GM06990 (cell line): ENCODE measurements around the gene COPS3.

Experiments used
- DNase-seq: peaks from one replicate; pipeline ENCODE4 v3.0.0-alpha.2; 2011; ENCODE audit not compliant: insufficient read length; ENCODE audit errors: extremely low read depth
- H3K27me3 ChIP-seq: replicated peaks from 2 replicates; pipeline ENCODE4 v1.6.0; 2011; ENCODE audit warnings: low read length; ENCODE audit not compliant: control insufficient read depth, insufficient read depth
- H3K36me3 ChIP-seq: 2 replicates; pipeline ENCODE4 v1.5.1; 2011; ENCODE audit warnings: low read length; ENCODE audit not compliant: control insufficient read depth, insufficient read depth
- H3K4me3 ChIP-seq: replicated peaks from 2 replicates; pipeline ENCODE4 v1.5.1; 2011; ENCODE audit warnings: low read depth, mild to moderate bottlenecking, control low read depth, low read length
- CTCF ChIP-seq: IDR thresholded peaks from 2 replicates; pipeline ENCODE4 v1.5.1; 2011; ENCODE audit warnings: low read length, control low read depth, mild to moderate bottlenecking, inconsistent platforms; ENCODE audit not compliant: insufficient read depth, poor library complexity, severe bottlenecking

COPS3 gene

GRCh38 chr17:17203173-17203730 is 77.8 kb downstream of the COPS3 start:
- H3K36me3 ChIP-seq: peaks cover 1% of the 10 kb centered on the region

DNA sequence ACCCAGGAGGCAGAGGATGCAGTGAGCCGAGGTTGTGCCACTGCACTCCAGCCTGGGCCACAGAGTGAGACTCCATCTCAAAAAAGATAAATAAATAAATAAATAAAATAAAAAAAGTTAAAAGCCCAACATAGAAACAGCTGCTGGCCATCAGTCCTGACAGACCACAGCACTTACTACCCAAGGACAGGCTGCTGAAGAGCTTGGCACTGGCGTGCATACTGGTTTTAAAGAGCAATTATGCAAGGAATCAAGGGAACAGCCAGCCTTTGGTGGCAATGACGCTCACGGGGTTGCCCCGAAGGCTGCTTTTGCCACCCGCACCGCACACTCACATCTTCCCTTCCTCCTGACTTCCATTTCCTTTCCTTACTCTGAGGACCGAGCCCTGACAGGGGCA is 79.1 kb downstream of the COPS3 start:
- H3K27me3 ChIP-seq: no peaks in the 10 kb centered on the region
- no peak for DNase-seq
- no peak for TF ChIP-seq CTCF
- H3K4me3 ChIP-seq: no peak overlapping the region
- peaks cover 1% of the 10 kb centered on the region for H3K36me3 ChIP-seq

More at GRCh38 chr17:17203173-17203730, 77.8 kb downstream of the COPS3 start:
- Histone ChIP-seq H3K27me3 (no peaks in the 10 kb centered on the region), H3K4me3 (no peak overlapping the region)
- no peak for DNase-seq
- TF ChIP-seq CTCF: no peak

DNA sequence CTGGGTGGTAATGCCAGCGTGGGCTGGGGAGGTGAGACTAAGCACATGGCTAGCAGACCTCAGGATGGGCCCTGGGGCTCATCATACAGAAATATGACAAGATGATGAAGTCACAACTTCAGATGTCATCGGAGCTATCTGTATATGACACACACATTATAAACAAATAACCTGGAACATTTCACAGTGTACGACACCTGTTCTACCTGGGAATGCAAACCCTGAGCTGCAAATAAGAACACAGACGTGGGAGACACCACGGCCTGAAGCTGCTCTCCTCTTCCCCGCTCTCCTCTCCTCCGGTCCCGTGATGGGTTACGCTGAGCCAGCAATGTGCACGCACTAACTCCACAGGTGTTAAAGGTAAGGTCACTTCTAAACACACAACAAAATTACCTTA is 79.8 kb downstream of the COPS3 start:
- DNase-seq: no peak
- Histone ChIP-seq H3K4me3 (no peak overlapping the region), H3K36me3 (peaks cover 1% of the 10 kb centered on the region), H3K27me3 (no peaks in the 10 kb centered on the region)
- TF ChIP-seq CTCF: no peak

GRCh38 chr17:17200831-17201230 is 80.2 kb downstream of the COPS3 start:
- H3K36me3 ChIP-seq: peaks cover 1% of the 10 kb centered on the region
- H3K27me3 ChIP-seq: no peaks in the 10 kb centered on the region
- H3K4me3 ChIP-seq: no peak overlapping the region
- no peak for TF ChIP-seq CTCF
- DNase-seq: no peak

GRCh38 chr17:17200311-17200710 is 80.7 kb downstream of the COPS3 start:
- no peak for DNase-seq
- no peak for TF ChIP-seq CTCF
- no peak overlapping the region for H3K4me3 ChIP-seq
- H3K27me3 ChIP-seq: no peaks in the 10 kb centered on the region
- peaks cover 1% of the 10 kb centered on the region for H3K36me3 ChIP-seq

DNA sequence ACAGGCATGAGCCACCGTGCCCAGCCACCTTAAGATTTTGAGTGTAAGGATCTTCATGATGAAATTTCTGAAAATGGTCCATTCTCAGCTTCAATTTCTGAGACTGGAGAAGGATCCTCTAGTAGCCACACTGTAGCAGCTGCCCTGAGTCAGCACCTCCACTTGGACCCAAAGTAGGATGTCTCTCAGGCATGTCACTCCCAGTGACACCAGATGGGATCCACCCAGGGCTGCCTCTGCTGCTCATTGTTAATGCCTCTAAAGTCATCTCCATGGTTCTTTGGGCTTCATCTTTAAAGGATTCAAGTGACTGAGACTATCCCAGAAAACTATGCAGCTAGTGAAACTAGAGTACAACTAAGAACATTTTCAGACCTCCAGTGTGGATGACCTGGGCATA is 82.8 kb downstream of the COPS3 start:
- DNase-seq: no peak
- no peak for TF ChIP-seq CTCF
- Histone ChIP-seq H3K27me3 (no peaks in the 10 kb centered on the region), H3K36me3 (peaks cover 1% of the 10 kb centered on the region), H3K4me3 (no peak overlapping the region)
